Measurements from ENCODE around the gene CTU2.

CTU2 gene

DNA sequence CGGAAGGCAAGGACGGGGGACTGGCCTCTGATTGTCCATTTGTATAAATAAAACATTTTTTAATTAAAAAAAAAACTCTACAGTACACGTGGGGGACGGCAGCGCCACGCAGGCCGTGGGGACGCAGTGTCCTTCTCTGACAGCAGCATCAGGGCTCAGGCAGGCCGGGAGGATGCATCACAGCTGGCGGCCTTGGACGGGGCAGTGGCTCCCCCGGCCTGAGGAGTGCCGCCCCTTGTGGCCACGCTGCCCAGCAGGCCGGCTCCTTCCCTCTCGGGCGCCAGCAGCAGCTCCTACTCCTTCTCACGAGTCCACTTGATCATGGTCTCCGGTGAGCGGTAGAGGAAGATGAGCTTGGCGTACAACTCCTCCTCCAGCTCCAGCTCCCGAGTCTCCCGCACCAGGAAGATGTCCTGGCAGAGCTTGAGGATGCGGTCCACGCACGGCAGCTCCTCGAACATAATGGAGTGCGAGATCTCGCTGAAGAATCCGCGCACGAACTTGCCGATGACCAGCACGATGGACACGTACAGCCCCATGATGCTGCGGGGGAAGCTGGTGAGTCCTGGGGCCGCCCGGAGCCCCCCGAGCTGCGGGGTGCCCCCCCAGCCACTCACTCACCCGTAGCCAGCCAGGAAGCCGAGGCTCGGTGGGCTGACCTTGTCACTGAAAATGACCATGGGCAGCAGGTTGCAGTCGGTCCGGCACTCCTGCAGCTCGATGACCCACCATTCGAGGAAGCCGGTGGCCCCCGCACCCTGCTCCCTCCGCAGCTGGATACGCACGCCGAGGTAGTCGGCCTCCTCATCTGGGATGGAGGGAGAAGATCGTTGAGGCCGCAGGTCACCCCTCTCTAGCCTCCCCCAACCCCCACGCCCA lies 9.2 kb downstream of the CTU2 start:
- DNase-seq = no peak

DNA sequence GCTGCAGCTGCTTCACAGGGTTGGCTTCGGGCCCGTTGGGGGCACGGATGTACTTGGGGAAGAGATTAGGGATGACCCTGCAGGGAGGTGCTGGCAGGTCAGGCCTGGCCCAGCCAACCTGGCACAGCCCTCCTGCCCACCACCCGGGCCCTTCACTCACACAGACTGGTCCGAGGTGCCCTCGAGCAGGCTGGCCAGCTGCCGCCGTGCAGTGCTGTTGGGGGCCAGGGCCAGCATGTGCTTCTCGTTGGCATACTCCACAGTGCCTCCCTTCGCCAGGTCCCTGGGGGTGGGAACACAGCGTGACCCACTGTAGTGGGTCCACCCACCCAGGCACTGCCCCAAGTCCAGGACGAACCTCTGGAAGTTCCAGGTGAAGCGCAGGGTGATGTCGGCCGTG lies 9.9 kb downstream of the CTU2 start:
- no peak for DNase-seq

DNA sequence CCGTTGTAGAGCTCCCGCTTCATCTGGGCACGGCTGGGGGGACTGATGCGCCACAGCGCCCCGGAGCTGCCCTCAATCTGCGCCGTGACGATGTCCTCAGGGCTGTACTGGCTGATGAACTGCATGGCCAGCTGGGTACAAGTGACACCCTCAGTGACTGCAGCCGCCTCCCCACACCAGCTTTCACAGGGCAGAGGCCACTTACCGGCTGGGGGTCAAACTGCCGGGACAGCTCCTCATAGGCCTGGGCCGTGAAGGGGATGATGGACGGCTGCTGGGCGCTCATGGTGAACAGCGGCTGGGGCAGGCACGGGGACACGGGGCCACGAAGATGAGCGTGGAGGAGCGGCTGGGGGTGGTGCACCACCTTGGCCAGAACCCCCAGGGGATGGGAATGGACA lies 10.3 kb downstream of the CTU2 start:
- no peak for DNase-seq

DNA sequence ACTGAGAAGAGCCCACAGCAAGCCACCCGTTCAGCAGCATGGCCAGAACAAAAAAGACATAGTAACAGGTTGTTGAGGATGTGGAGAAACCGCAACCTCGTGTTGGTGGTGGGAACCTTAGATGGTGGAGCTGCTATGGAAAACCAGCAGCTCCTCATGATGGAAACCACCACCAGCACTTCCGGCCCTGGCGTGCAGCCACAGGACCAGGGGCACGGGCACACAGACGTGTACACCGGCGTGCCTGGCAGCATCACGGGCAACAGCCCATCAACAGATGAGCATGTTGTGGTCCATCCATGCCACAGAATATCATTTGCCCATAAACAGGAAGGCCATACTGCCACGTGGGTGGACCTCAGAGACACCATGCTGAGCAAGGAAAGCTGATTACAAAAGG lies 11.9 kb downstream of the CTU2 start:
- no peak for DNase-seq

DNA sequence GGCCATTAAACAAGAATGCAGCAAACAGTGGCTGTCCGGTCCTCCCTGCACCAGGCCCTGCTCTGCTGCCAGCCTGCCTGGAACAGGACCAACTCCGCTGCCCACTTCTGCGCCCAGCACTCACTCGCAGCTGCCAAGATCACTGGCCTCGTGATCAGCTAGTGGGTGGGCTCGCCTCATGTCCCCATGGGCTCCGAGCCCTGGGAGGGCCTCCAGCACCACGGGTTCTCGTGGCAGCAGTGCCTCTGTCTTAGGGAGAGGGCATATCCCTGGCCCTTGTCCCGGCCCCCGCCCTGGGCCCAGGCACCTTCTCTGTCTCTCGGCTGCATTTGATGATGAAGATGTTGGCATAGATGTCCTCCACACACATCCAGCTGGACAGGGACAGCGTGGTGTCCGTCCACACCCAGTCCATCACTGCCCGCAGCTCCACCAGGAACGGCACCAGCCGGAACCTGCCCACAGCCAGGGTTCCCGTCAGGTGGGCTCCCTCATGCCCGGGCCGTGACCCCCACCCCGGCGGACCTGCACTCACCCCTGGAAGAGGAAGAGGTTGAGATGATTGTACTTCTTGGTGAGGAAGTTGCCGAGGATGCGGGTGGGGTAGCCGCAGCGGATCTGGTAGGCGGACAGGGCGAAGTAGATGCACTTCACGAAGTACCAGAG lies 13.1 kb downstream of the CTU2 start:
- DNase-seq = no peak

DNA sequence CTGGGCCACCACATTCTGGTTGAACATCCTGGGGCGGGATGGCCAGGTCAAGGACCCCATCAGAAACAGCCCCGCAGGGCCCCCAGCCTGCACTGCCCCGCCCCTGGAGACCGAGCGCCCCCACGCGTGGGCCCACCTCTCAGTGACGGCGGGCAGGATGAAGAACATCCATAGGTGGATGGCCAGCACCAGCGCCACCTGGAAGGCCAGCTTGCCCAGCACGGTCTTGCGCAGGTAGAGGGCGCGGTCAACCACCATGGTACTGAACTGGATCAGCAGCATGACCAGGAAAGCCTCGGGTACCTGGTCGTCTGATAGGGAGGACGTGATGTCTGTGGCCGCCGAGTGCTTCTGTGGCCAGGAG lies 13.6 kb downstream of the CTU2 start:
- no peak for DNase-seq

DNA sequence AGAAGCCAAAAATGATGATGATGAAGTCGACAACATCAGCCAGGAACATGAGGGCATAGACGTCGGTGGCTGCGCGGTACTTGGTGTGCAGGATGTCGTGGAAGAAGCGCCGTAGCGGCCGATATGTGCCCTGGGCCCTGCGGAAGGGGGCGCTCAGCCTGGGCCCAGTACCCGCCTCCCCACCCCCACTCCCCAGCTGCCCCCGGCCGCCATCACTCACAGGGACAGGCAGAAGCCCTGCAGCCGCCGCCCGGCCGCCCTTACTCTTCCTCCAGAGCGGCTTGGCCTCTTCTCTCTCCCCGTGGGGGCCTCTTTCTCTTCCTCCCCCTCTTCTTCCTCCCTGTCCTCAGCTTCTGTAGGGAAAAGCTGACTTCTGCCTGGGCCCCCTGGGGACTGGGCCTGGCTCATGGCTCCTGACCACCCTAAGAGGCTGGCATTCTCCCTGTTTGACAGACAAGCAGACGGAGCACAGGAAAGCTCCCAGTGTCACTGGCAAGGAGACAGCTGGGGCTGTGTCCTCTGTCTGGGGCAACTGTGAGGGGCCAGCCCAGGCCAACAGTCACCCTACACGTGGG lies 14.2 kb downstream of the CTU2 start:
- DNase-seq = no peak

DNA sequence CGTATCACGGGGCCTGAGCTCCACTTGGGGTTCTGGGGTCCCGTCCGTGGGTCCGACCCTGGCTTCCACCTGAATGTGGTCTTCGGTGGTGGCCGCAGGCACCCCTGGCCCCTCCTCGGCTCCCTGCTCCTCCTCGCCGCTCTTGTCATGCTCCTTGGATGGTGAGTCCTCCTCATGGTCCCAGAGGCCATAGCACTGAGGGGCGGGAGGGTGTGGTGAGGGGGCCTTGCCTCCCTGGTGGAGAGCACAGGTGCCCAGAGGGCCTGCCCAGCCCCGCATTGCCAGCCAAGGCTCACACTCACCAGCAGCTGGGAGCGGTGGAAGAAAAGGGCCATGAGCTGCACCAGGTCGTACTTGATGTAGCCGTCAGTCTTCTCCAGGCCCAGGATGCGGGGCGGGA lies 14.9 kb downstream of the CTU2 start:
- no peak for DNase-seq

DNA sequence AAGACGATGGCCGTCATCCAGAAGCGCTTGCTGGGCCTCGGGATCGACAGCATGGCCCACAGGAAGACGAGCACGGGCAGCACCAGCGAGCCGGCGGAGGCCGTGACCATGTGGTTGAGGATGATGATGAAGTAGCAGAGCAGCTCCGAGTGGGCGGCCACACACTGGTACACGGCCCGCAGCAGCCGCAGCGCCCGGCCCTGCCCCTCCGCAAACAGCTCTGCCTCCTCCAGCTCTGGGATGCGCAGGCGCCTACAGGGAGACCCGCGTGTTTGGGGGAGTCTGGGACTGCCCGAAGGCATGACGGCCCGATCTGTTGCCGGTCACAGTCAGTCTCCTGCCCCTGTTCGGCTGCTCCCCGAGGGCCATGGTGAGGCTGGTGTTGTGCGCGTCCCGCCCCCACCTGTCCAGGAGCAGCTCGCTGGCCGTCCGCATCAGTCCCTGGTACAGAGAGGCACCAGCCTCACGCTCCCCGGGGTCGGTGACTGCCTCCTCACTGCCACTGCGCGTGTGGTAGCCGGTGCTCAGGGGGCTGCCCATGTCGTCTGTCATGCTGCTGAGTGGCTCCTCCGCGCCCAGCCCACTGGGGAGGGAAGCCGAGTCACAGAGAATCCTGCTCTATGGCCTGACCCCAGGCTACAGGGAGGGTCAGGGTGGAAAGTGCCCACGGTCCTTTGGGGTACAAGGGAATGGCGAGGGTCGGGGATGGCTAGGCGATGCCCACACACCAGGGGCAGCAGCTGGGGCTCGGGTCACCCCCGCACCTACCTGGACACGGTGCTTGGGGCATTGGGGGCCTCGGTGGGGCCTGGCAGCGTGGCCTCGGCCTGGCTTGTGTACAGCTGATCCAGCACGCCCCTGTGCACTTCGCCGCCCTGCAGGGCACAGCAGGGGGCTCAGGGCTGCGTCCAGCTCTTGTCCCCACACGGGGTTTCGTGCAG lies 15.8 kb downstream of the CTU2 start:
- DNase-seq = no peak

DNA sequence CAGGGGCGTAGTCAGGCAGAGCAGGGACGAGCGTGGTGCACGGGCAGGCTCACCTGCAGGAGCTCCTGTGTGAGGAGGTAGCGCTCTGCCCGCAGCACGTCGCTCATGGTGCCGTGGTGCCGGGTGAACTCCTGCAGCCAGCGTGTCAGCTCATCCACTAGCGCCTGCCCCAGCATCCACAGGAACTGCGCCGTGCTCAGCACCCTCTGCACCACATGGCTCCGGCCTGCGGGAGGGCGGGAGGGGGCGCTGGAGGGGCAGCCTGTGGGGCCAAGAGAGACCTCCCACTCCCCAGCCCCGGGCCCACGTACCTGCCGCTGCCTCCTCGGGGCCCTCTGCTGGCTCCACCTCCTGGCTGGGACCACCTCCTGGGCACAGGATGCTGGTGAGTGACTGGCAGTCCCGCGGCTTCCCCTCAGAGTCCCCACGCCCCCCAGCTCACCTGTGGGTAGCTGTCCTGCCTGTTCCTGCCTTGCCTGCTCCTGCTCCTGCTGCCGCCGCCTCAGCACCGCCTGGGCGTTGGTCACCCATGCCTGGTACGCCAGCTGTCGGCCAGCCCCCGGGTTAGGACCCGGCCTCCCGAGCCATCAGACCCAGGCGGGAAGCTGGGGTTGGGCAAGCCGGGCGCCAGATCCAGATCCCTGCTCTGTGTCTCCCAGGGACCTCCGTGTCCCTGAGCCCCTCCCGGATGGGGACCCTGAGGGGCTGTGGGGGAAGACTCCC lies 16.6 kb downstream of the CTU2 start:
- DNase-seq = no peak

DNA sequence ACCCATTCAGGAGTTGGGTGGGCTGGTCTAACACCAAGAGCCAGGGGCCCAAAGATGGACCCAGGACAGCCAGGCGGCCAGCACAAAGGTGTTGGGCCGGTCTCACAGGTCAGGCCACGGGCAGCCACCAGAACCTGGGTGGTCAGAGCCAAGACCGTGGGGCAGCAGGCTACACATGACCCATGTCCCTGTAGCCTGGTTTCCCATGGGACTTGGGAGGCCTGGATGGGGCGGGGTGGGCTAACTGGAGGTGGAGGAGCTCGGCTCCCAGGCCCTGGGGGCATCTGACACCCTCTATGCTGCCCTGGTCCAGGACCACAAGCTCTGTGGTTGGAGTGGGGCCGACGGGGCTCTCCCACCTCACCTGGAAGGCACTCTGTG lies 17.2 kb downstream of the CTU2 start:
- no peak for DNase-seq

DNA sequence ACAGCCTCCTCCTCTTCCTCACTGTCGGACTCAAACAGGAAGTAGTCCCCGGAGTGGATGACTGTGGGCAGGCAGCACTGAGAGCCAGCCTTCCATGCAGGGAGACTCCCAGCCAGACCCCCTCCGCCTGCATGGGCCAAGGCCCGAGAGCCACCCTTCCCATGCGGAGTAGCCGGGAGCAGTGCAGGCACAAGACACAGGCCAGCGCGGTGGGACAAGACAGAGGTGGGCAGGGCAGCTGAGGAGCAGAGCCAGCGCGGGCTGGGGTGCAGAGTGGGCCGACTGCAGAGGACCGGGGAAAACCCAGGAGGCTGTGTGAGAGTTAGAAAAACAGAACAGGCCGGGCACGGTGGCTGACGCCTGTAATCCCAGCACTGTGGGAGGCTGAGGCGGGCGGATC lies 17.6 kb downstream of the CTU2 start:
- no peak for DNase-seq

DNA sequence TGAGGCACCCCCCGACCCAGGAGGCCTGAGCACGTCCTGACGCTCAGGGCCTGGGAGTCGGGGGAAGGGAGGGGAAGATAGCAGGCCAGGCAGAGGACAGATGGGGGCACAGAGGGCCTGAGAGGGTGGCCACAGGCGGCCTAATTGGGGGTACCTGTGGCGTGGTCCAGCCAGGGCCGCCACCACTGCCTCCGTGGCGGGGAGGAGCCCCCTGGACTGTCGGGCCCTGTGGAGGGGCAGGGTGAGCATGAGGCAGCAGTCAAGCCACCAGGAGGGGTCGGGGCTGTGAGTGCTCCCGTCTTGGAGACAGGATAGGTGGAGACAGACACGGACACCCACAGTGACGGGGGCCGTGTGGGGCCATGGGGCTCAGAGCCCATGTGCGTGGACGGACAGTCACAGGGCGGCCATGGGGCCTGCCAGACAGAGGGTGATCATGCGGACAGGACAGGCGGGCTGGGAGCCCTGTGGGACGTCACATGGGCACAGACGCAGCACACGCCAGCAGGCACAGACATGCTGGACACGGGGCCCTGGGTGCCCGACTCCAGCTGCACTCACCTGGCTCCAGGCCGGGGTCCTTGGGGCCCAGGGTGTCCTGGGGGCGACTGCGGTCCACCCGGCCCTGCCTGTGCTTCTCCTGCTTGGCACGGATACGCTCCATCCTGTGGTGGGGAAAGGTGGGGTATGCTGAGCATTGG lies 18.7 kb downstream of the CTU2 start:
- no peak for DNase-seq

DNA sequence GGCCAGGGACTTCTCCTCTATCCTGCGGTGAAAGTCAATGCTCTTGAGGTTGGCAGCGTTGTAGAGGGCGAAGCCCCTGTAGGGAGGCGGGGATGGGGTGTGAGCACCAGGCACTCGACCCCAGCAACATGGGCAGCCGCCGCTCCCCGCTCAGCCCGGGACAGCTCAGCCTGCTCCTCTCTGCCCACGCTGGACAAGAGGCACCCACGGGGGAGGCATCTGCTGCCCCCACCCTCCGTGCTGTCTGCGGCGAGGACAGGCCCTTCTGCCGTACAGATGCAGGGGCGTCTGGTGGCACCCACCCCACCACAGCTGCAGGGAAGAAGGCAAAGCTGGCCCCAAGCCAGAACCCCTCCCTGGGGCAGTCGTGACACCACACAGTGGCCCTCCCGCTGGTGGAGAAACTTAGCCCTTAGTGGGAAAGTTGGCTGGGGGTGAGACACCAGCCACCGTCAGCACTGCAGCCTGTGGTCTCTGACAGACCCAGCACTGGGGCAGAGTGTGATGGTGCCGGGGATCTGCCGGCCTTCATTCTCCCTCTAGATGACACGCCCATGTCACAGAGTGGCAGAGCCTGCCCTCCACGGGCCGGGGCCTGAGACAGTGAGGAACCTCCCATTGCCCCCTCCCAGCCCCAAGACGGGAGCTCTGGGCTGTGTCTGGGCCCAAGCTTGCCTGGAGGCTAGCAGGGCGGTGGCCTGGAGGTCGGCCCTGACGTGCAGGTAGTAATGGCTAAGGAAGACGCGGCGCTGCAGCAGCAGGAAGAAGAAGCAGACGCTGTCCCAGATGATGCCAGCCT lies 19.5 kb downstream of the CTU2 start:
- DNase-seq = no peak

DNA sequence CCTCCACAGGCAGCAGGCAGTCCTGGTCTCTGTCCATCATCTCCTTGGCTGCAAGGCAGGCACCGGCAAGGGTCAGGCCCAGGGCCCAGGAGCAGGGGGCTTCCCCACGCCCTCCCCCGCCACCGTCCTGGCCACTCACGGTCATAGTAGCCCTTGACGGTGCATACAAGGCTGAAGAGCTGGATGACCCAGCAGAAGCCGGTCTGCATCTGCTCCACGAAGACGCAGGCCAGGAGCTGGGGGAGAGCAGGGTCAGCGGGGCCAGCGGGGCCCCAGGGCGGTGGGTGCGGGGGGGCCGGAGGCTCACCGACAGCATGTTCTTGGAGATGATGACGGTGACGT lies 20.1 kb downstream of the CTU2 start:
- no peak for DNase-seq

DNA sequence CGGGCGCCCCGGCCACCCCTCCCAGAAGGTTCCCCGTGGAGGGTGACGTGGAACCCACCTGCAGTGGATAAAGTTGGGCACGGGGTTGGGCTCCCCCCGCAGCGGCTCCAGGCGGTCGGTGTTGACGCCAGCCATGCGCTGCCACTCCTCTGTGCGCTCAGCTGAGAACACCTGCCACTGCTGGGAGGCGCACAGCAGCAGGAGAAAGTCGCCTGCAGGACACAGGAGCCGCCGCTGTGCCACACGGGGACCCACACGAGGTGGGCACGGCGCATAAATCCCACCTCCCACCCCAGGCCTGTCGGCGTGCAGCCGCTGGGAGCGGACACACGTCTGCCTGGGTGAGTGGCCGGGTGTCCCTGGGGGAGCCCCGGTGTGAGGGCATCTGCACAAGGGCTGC lies 20.7 kb downstream of the CTU2 start:
- no peak for DNase-seq

DNA sequence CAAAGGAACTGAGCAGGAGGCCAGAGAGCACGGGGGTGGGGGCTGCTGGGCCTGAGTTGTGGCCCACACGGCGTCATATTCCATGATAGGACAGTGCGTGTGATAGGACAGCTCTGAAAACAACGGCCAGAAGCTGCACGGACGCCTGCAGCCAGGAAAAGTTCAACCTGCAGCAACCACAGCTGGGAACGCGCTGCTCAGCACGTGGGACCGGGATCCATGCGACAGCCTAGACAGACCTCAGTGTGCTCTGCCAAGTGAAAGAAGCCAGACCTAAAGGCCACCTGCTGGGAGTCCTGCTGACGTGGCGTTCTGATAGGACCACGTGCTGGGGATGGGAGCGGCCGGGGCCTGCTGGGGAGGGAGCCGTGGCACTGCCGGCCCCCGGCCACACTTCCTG lies 21.6 kb downstream of the CTU2 start:
- no peak for DNase-seq

DNA sequence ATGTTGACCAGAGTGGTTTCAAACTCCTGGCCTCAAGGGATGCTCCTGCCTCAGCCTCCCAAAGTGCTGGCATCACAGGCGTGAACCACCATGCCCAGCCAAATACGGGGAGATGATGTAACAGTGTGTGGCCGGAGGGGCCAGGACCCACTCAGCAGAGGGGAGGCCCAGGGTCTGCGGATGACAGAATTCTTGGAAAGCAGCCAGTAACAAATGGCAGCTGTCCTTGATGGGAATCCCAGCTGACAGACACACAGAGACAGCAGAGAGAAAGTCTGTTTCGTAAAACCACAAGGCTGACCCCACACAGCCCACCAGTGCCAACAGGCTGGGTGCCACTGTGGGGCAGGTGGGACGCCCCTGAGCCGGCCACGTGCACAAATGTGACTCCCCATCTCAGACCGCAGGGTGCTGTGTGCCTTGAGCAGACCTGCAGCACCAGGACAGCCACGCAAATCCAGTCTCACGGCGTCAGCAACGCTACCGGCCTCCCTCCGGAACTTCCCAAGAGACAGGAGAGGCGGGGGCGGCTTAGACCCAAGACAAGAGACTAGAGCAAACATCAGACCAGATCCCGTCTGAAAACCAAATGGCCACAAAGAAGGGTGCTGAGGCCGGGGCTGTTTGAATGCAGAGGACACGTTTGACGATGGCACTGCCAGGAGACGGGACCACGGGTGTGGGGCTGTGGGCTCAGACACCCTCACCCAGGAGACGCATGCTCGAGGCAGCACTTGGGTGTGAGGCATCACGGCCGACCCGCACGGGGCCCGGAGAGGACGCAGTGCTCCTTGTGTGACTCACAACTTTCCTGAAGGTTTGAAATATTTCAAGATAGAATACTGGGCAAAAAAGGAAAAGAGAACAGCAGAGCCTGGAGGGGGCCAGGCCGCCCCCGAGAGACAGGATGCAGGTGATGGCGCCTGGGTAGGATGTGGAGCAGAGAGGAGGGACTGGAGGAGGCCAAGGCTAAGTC lies 24.6 kb downstream of the CTU2 start:
- no peak for DNase-seq

DNA sequence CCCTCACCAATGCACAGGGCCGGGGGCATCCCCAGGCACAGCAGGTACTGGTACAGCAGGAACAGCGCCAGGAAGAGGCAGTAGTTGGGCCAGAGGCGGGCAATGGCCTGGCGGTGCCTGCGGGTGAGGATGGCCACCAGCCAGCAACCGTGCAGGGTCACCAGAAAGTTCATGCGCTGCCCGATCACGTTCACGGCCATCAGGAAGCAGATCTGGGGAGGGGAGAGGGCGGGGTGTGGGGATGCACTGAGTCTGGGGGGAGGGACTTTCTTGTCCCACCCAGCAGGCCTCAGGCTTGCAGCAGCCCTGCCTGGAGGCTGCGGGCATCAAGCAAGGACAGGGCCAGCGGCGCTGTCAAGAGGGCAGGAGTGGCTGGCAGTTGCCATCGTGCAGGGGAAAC lies 25.4 kb downstream of the CTU2 start:
- no peak for DNase-seq
